ENCODE data around the gene KLHL22.
"Not testable (repeated sequence)": the region's sequence is repeated elsewhere in the genome, so short reads cannot be mapped to it uniquely, and the experiment has no call there.

Gene KLHL22

GRCh38 chr22:20523086-20523983, 27.7 kb upstream of the KLHL22 start:
- DNase-seq = no peak

- DNase-seq = no peak
These were observed 26.8 kb upstream of the KLHL22 start for GRCh38 chr22:20522134-20523004.

DNA sequence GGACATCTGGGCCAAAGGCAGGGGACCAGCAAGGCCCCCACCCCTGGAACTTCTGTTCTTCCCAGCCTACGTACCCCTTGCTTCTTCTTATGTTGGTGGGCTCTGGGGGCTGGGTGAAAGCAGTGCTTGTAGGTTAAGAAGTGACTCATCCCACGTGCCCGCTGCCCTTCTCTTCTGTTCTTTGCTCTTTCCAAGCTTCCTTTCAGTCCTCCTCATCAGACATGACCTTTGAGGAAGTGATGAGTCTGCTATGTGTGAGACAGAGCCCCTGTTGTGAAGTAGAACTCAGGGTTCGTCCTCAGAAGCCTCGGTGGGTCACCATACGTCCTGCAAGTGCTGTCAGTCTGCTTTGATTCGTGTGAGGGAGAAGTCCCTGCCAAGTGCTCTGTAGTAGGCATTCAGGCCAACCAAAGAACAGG, 24.5 kb upstream of the KLHL22 start:
- DNase-seq = no peak

GRCh38 chr22:20519558-20519957, 24.0 kb upstream of the KLHL22 start:
- no peak for DNase-seq

- DNase-seq = no peak
These were observed 22.4 kb upstream of the KLHL22 start for GRCh38 chr22:20517841-20518592.

DNA sequence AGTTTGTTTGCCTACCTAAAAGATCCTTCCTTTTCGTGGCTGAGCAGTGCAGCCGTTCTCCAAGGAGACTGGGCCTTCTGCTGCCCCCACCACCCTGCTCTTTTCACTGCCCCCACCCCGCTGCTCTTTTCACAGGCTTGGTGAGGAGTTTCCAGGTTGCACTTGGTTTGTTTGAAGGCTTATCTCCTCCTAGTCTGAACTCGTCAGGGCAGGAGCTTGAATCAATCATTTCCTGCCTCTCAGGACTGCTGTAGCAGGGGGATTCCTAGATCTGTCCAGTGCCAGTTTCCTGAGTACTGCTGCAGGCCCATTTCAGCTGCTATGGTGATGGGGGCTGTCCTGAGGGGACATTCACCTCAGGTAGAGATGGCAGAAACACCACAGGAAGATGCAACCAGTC, 21.8 kb upstream of the KLHL22 start:
- no peak for DNase-seq

DNA sequence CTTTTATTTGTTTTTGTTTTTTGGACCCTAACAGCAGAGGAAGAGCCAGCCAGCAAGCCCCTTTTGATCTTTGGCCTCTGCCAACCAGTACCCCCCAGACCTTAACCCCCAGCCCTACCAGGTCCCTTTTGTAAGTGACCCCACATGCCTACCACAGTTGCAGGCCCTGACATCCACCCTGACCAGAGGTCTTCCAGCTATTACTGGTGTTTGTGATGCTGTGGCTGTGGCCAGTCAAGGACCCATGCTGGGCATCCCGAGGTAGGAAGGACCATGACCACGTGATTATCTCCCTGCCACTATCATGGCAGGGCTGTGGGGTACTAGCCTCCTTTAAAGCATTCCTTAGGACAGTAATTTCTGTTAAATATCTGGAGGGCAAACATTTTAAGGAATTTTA, 20.8 kb upstream of the KLHL22 start:
- no peak for DNase-seq

DNA sequence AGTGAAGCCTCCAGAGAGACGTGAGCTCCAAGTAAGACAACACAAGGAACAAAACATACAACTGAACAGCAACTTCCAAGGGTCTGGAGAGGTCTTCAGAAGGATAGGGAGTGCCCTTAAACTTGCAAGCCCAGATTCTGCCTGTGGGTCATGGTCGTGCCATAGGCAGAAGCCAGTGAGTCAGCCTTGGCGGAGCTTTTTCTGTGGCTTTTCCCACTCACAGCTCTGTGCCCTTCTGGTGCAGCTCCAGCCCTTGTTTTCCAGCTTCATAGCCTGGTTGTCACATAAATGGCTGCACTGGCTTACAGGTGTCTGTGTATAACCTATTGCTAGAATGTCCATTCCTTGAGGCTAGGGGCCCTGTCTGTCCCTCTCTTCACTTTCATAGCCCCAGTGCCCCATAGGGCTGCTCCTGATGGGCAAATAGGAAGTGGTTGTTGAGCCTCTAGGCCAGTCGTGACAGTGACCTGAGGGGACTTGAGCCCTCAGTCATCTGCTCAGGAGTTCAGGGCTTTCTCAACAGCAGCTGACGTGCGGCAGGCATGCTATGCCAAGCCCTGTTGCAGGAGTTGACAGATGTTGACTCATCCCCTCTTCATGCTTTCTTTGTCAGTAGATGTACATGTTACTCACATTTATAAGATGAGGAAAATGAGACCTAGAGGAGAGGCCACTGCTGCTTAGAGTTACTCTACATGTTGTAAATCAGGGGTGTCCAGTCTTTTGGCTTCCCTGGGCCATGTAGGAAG, 19.2 kb upstream of the KLHL22 start:
- DNase-seq = no peak

- no peak for DNase-seq
These were observed 16.1 kb upstream of the KLHL22 start for GRCh38 chr22:20511578-20512229.

DNA sequence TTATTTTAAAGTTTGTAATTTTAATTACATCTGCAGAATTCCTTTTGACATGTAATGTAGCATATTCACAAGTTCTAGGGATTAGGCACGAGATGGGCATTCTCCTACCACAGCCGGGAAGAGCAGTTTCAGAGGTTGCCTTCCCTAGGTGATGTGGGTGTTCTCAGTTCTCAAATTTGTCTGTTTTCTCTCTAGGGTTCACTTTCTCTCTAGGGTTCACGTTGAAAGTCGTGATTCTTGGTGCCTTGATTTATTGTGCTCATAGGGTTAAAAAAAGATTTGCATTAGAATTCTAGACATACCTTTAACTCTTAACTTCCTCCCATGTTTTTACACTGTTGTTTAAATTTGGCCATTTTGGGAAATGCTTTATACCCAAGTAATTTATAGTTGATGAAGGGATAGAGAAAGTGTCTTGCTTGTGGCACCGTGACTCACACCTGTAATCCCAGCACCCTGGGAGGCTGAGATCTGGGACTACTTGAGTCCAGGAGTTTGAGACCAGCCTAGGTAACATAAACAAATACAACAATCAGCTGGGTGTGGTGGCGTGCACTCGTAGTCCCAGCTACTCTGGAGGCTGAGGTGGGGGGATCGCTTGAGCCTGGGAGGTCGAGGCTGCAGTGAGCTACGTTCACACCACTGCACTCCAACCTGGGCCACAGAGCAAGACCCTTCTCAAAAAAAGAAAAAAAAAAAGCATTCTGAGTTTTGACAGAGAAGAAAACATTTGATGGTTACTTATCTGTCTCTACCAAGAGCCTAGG, 15.4 kb upstream of the KLHL22 start:
- no peak for DNase-seq

DNA sequence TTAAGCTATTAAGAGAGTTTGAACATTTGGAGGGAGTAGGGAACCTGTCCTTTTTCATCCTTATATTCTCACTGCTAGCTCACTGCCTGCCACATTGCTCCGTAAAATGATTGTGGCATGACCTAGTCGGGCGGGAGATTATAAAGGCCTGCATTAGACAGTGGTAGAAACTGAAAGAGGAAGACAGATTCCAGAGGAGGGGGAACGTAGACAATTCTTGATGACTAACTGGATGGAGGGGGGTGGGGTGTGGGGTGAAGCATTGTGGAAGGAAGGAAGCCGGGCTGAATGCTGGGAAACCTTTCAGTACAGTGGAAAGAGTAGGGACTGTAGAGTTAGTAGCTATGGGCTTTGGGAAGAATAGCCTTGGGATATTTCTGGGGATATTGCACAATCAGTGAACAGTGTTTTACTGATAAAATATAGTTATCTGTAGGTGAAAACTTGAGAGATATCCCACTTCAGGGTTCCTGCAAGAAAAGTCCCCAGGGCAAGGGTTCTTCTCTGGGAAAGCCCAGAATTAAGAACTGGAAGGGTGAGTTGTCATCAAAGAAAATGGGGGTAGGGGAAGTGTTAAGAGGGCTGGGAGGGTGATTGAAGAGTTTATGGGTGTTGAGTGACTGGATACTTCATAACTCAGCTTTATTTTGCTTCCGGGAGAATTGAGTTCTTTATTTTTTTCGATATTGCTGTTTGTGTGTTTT, 13.9 kb upstream of the KLHL22 start:
- DNase-seq = no peak

DNA sequence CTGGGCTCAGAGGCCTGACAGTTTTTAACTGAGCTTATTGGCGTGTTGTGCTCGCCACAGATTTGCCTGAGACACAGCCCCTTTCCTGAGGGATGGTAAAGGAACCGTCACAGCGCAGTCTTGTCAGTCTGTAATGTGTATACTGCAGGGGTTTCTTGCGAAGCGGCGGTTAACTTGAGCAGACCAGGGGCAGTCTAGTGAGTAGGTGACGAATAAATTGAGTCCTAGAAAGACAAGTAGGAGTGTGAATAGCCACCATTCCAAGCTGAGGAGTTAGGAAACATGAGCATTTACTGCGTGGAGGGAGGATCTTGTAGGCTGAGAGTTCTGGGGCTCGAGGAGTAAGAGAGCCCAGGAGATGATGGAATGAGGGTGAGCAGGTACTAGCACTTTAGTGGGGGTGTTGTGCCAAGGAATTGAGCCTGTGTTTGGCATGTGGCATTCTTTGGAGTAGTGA, 13.2 kb upstream of the KLHL22 start:
- no peak for DNase-seq

GRCh38 chr22:20508067-20508755, 12.6 kb upstream of the KLHL22 start:
- not testable (repeated sequence) for DNase-seq

DNA sequence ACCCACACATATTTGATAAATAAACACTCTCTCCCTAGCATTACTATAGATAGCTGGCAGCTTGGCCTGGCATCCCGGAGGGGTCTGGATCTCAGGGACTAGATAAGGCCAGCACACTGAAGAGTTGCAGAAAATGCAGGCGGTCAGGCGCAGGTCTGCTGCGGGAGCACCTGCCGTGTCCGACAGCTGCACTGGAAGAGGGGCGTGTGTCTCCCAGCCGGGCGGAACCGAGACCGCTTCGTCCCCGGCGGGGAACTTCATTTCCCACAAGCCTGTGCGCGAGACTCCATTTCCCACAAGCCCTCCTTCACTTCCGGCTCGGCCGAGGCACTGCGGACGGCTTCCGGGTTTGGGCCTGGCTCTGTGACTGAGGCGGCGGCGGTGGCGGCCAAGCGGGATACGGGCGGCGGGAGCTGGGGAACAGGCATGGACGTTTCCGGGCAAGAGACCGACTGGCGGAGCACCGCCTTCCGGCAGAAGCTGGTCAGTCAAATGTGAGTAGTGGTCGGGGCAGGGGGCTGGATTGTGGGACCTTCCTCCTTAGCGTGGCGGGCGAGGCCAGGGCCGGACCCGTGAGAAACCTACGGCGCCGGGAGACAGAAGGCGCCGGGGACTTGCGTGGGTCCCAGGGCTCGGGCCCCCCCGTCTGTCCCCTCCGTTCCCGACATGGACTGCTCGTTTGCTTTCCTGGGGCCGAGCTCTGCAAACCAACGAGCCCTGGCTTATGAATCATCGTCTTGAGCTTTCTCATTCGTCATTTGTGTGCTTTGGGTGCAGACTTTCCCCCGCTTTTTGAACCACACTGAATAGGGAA, 11.9 kb upstream of the KLHL22 start, which contains the start of gene MED15:
Gene MED15, plus strand, starts transcription at position 358 of the 814 bp plus-strand sequence. Its CDS starts 69 bp downstream, at position 427.
- peak; percentile 83 for DNase-seq

DNA sequence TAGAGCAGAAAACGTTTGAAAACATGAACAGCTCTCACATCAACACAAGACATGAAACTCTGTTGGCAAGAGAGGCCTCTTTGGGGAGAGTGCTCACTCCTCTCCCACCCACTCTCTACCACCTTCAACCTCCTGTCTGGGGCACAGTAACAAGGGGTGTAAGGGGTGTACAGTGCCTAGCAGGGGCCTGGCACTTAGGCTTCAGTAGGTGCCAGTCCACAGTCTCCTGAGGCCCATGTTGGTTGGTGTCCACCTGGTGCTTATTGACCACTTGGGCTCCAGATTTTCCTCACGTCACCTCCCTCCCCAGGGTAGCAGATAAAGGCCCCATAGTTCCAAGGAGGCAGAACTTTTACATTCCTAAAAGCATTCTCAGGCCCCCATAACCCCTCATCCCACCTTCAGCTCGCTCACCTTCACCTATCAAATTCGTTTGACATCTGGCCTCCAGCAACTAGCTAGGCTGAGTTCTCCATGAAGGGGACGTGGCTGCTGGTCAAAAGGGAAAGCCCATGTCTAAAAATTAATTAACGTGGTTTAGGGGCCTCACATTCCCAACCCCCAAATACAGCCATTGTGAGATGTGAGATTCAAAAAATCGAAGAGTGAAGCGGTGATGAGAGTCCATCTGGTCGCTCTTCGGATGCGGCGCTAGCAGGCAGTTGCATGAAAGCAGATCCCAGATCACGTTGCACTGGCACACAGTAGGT, 11.1 kb upstream of the KLHL22 start:
- DNase-seq = no peak

DNA sequence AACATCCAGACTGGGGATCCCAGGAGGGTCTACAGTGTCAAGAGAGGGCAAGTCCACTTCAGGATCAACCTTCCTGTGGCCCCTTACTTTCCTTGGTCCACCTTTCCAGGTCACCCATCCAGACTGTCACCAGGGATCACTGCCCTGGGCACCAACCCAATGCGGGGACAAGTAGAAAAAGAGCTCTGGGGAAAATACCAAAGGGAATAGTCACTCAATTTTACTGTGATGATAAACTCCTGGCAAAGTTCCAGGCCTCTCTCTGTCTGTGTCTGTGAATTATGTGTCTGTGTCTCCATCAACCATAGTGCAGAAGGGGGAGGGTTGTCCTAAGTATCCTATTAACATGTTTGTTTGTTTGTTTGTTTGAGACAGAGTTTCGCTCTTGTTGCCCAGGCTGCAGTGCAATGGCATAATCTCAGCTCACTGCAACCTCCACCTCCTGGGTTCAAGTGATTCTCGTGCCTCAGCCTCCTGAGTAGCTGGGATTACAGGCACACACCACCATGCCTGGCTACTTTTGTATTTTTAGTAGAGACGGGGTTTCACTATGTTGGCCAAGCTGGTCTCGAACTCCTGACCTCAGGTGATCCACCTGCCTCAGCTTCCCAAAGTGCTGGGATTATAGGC, 8.8 kb upstream of the KLHL22 start:
- not testable (repeated sequence) for DNase-seq

DNA sequence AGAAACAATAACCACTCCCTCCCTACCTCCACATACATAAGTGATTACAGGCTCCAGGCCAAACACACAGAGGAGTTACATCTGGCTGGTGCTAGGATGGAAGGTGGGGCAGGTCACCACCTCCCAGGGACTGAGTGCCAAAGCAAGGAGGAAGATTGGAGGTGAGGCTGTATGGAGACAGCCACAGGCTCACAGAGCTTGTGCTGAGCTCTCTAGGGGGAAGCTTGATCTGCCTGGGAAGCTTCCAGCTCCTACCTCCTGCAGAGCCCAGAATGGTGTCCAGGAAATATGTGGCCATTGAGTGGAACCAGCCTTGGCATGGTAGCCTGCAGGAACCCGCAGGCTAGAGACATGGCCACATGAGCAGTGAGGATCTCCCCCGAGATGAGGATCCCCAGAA, 8.2 kb upstream of the KLHL22 start:
- no peak for DNase-seq

Data from NCI-H1436 (cell line).